Activated CD8-positive, alpha-beta T cell treated with anti-CD3 and anti-CD28 coated beads for 36 hours (primary cell): ENCODE data around the gene METTL15. TPM values are rescaled to one million over a fixed set of nuclear protein-coding genes. Genes with fewer than 3 reads are reported as not detected.

Experiments used
- ATAC-seq: fragments of 200-7000 bp; cut with Tn5 transposase; one replicate; pipeline ENCODE4 v1.10.0; 2021; ENCODE audit warnings: mild to moderate bottlenecking, moderate library complexity
- CTCF ChIA-PET: fragments of 350-600 bp; sonication (Branson Sonifier 250); formaldehyde crosslinking; loops from one replicate; lab custom pipeline; 2021; ENCODE audit warnings: antibody characterized with exemption; lab: Charles Lee
- POLR2A ChIA-PET: fragments of 350-600 bp; sonication (Branson Sonifier 250); formaldehyde crosslinking; loops from one replicate; lab custom pipeline; 2021; ENCODE audit warnings: antibody characterized with exemption; lab: Charles Lee
- DNase-seq: peaks from one replicate; pipeline ENCODE4 v3.0.0-alpha.2; 2020
- H3K27ac Mint-ChIP-seq: one replicate; pipeline ENCODE4 v1.8.0; 2021; ENCODE audit warnings: mild to moderate bottlenecking, mixed read lengths
- H3K27me3 Mint-ChIP-seq: one replicate; pipeline ENCODE4 v1.8.0; 2021; ENCODE audit warnings: mixed read lengths
- H3K36me3 Mint-ChIP-seq: one replicate; pipeline ENCODE4 v1.8.0; 2021; ENCODE audit warnings: low read depth, mixed read lengths
- H3K4me1 Mint-ChIP-seq: one replicate; pipeline ENCODE4 v1.8.0; 2021; ENCODE audit warnings: low read depth, mixed read lengths
- H3K4me3 Mint-ChIP-seq: one replicate; pipeline ENCODE4 v1.8.0; 2021; ENCODE audit warnings: mild to moderate bottlenecking, moderate library complexity, mixed read lengths
- H3K9me3 Mint-ChIP-seq: one replicate; pipeline ENCODE4 v1.8.0; 2021; ENCODE audit warnings: mixed read lengths
- intact Hi-C: fragments of 100-400 bp; cut with micrococcal nuclease; formaldehyde crosslinking; loops from one replicate; pipeline ENCODE4 v1.10.0; 2022
- total RNA-seq, 2 experiments: library from RNA; stranded (reverse); gene quantifications; one replicate each; pipeline ENCODE4 v1.2.3, GENCODE V29; 2021
- TF ChIP-seq, protein P1 (sequence below): fragments of 200-600 bp; IDR thresholded peaks from one replicate; pipeline ENCODE4 v1.8.0; 2022; ENCODE audit warnings: antibody characterized with exemption, mild to moderate bottlenecking

The METTL15 gene
- total RNA-seq, 2 experiments from 2014 or later: 19.4 to 20.4 TPM

DNA sequence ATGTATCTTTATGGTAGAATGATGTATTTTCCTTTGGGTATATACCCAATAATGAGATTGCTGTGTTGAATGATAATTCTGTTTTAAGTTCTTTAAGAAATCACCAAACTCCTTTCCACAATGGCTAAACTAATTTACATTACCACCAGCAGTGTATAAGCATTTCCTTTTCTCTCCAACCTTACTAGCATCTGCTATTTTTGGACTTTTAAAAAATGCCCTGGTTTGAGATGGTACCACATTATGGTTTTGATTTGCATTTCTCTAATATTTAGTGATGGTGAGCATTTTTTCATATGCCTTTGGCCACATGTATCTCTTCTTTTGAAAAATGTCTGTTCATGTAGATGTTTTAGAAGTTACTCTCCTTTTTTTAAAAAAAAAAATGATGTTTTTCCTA, 142.0 kb downstream of the METTL15 start:
- no peak overlapping the region for H3K27ac Mint-ChIP-seq
- peaks cover 20% of the 10 kb centered on the region for H3K9me3 Mint-ChIP-seq
- intact Hi-C loops: no loop called here
- DNase-seq: no peak
- peaks cover 4% of the 10 kb centered on the region for H3K4me1 Mint-ChIP-seq
- CTCF ChIA-PET: no interaction called here
- H3K4me3 Mint-ChIP-seq: no peak overlapping the region
- H3K36me3 Mint-ChIP-seq: peaks cover 49% of the 10 kb centered on the region
- POLR2A ChIA-PET: no interaction called here
- no peaks in the 10 kb centered on the region for H3K27me3 Mint-ChIP-seq
- ATAC-seq: no peak
- TF ChIP-seq, protein P1, sequence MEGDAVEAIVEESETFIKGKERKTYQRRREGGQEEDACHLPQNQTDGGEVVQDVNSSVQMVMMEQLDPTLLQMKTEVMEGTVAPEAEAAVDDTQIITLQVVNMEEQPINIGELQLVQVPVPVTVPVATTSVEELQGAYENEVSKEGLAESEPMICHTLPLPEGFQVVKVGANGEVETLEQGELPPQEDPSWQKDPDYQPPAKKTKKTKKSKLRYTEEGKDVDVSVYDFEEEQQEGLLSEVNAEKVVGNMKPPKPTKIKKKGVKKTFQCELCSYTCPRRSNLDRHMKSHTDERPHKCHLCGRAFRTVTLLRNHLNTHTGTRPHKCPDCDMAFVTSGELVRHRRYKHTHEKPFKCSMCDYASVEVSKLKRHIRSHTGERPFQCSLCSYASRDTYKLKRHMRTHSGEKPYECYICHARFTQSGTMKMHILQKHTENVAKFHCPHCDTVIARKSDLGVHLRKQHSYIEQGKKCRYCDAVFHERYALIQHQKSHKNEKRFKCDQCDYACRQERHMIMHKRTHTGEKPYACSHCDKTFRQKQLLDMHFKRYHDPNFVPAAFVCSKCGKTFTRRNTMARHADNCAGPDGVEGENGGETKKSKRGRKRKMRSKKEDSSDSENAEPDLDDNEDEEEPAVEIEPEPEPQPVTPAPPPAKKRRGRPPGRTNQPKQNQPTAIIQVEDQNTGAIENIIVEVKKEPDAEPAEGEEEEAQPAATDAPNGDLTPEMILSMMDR: no peak

GRCh38 chr11:28251257-28251656, 143.1 kb downstream of the METTL15 start:
- H3K4me3 Mint-ChIP-seq: no peak overlapping the region
- H3K9me3 Mint-ChIP-seq: peaks cover 25% of the 10 kb centered on the region
- POLR2A ChIA-PET: no interaction called here
- H3K27me3 Mint-ChIP-seq: no peaks in the 10 kb centered on the region
- ATAC-seq (no peak), DNase-seq (no peak)
- H3K27ac Mint-ChIP-seq: no peak overlapping the region
- CTCF ChIA-PET: no interaction called here
- peaks cover 51% of the 10 kb centered on the region for H3K36me3 Mint-ChIP-seq
- peaks cover 4% of the 10 kb centered on the region for H3K4me1 Mint-ChIP-seq
- TF ChIP-seq, protein P1: no peak
- intact Hi-C loops: no loop called here

DNA sequence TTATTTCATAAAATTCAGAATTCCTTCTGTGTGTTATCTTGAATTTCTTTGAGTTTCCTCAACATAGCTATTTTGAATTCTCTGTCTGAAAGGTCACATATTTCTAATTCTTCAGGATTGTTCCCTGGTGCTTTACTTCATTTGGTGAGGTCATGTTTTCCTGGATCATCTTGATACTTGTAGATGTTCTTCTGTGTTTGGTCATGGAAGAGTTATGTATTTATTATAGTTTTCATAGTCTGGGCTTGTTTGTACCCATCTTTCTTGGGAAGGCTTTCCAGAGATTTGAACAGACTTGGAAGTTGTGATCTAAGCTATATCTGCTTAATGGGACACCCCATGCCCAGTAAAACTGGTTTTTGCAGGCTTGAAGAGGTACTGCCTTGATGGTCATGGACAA, 149.6 kb downstream of the METTL15 start:
- Mint-ChIP-seq H3K4me1 (peaks cover 3% of the 10 kb centered on the region), H3K36me3 (peaks cover 46% of the 10 kb centered on the region), H3K9me3 (peaks cover 18% of the 10 kb centered on the region), H3K4me3 (no peak overlapping the region), H3K27ac (no peak overlapping the region), H3K27me3 (no peaks in the 10 kb centered on the region)
- ChIA-PET CTCF (no interaction called here), POLR2A (no interaction called here)
- ATAC-seq (no peak), DNase-seq (no peak)
- TF ChIP-seq, protein P1: no peak
- intact Hi-C loops: no loop called here

DNA sequence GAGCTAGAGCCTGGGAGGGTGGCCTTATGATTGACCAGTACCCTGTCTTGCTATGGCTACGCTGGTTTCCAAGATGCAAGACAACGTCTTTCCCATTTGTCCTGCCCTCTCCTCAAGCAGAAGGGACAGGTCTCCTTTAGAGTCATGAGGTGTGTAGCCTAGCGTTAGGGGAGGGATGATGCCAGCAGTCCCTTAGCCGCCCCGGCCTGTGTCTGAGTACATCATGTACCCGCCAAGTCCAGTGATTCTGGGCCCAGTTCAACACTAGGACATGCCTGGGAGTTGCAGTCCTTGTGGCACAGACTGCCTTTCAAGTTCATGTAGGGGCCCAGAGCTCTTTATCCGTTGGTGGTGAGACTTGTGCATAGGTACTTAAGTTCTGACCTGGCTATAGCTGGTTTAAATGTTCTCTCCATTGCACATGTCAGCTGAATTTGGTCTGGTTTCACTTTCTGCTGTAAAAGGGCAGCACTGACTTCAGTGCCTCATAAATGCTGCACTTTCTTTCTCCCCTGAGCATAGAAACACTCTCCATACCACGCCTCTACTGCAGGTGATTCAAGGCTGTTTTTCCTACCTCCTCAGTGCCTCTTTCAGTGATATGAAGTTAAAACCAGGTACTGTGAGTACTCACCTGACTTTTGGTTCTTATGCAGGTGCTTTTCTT, 151.1 kb downstream of the METTL15 start:
- peaks cover 39% of the 10 kb centered on the region for H3K36me3 Mint-ChIP-seq
- no peak overlapping the region for H3K4me3 Mint-ChIP-seq
- POLR2A ChIA-PET: no interaction called here
- intact Hi-C loops: no loop called here
- TF ChIP-seq, protein P1: no peak
- peaks cover 3% of the 10 kb centered on the region for H3K4me1 Mint-ChIP-seq
- H3K27me3 Mint-ChIP-seq: no peaks in the 10 kb centered on the region
- H3K27ac Mint-ChIP-seq: no peak overlapping the region
- peaks cover 8% of the 10 kb centered on the region for H3K9me3 Mint-ChIP-seq
- CTCF ChIA-PET: no interaction called here
- no peak for ATAC-seq
- no peak for DNase-seq

DNA sequence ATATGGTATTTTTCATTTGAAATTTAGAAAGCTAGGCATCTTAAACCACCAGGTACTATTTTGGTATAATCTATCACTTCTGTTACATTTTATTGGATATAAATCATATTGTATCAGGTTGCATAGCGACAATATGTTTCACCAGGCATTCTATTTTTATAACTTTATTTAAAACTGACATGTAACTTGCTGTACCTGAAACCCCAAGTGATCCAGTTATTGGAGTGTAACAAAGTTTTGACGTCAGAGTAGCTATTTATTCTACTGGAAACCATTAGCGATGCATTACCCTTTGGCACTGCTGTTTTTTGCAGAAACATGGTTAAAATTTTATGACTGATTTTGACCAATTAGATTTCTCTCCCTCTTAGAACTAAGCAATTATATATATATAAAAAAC, 160.7 kb downstream of the METTL15 start:
- Mint-ChIP-seq H3K4me3 (no peak overlapping the region), H3K36me3 (peaks cover 30% of the 10 kb centered on the region), H3K4me1 (no peaks in the 10 kb centered on the region), H3K27me3 (no peaks in the 10 kb centered on the region), H3K27ac (no peak overlapping the region), H3K9me3 (peaks cover 16% of the 10 kb centered on the region)
- ChIA-PET CTCF (no interaction called here), POLR2A (no interaction called here)
- DNase-seq (no peak), ATAC-seq (no peak)
- TF ChIP-seq, protein P1: no peak
- intact Hi-C loops: no loop called here
